Gastrocnemius medialis (tissue), 4 donors: Measurements from ENCODE around the gene SLC17A9.

Experiments used
- CTCF ChIP-seq, 5 experiments: fragments of 450-650 bp in 3 of 5; fragments of 200-600 bp in 2 of 5; sonication (generic) in 2 of 5; IDR thresholded peaks in 4 of 5; conservative IDR thresholded peaks in 1 of 5; 1 replicate in 4 of 5; 2 replicates in 1 of 5; pipeline ENCODE4 v1.5.1; 2016 to 2019; ENCODE audit warnings: antibody characterized with exemption in 5 of 5, mild to moderate bottlenecking in 3 of 5, moderate library complexity in 3 of 5
- POLR2A ChIP-seq, 2 donors: fragments of 450-650 bp; IDR thresholded peaks; one replicate each; pipeline ENCODE4 v1.6.1; 2017; ENCODE audit warnings: antibody characterized with exemption in 2 of 2, mild to moderate bottlenecking in 2 of 2, moderate library complexity in 2 of 2

DNA sequence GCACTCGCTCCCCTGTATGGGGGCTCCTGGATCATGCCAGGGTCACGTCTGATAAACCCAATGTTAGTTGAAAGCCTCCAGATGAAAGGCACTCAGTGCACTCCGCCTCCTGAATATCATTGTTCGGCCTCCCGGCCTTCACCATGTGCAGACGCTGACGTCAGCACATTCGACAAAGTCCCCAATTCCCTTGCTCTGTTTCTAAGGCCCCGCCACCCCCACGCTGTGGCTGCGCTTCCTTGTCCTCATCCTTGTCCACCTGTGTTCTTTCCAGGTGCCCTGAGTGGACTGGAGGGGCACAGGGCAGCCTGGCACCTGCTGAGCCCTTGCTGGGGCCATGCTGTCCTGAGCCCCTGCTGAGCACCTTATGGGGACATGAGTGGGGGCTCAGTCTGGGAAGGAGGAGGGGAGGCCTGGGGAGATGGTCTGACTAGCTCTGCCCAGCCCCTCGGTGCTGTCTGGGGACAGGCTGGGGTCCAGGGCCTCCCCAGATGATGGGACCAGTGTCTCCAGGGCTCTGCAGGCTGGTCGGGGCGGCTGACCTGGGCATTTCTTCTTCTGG is 64.1 kb downstream of the SLC17A9 start:
- TF ChIP-seq CTCF (IDR thresholded peaks at IDR 0.05 in 4 of 5, conservative IDR thresholded peaks at IDR 0.05 in 1 of 5): no peak
- no peak for TF ChIP-seq POLR2A (IDR thresholded peaks at IDR 0.05)
